ENCODE results near the gene AKAP10. TPM values are rescaled to one million over a fixed set of nuclear protein-coding genes. Genes with fewer than 3 reads are reported as not detected.

AKAP10 gene
- total RNA-seq, 1 donor from 2014 or later, result 15.0 TPM

DNA sequence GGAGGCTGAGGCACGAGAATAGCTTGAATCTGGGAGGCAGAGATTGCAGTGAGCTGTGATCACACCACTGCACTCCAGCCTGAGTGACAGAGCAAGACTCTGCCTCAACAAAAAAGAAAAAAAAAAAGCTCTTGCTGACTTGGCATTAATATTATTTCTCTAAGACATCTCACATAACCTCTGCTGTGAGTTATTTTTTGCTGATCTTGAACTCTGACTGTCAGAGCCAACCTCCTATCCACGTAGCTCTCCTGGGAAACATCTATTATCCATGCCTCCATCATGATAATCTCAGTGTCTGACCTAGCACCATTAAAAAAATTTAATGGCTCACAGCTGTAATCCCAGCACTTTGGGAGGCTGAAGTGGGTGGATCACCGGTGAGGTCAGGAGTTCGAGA, 97.2 kb downstream of the AKAP10 start:
- Histone ChIP-seq H3K27ac (no peak overlapping the region), H3K4me3 (no peak overlapping the region), H3K36me3 (no peaks in the 10 kb centered on the region), H3K27me3 (no peaks in the 10 kb centered on the region), H3K9me3 (no peaks in the 10 kb centered on the region), H3K4me1 (no peaks in the 10 kb centered on the region)
- no peak for DNase-seq (ENCODE audit: low spot score in 2 of 2)
- intact Hi-C loops (cut with DNase I), result no loop called here
- TF ChIP-seq, protein P1, sequence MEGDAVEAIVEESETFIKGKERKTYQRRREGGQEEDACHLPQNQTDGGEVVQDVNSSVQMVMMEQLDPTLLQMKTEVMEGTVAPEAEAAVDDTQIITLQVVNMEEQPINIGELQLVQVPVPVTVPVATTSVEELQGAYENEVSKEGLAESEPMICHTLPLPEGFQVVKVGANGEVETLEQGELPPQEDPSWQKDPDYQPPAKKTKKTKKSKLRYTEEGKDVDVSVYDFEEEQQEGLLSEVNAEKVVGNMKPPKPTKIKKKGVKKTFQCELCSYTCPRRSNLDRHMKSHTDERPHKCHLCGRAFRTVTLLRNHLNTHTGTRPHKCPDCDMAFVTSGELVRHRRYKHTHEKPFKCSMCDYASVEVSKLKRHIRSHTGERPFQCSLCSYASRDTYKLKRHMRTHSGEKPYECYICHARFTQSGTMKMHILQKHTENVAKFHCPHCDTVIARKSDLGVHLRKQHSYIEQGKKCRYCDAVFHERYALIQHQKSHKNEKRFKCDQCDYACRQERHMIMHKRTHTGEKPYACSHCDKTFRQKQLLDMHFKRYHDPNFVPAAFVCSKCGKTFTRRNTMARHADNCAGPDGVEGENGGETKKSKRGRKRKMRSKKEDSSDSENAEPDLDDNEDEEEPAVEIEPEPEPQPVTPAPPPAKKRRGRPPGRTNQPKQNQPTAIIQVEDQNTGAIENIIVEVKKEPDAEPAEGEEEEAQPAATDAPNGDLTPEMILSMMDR (IDR thresholded peaks at IDR 0.05), result no peak

DNA sequence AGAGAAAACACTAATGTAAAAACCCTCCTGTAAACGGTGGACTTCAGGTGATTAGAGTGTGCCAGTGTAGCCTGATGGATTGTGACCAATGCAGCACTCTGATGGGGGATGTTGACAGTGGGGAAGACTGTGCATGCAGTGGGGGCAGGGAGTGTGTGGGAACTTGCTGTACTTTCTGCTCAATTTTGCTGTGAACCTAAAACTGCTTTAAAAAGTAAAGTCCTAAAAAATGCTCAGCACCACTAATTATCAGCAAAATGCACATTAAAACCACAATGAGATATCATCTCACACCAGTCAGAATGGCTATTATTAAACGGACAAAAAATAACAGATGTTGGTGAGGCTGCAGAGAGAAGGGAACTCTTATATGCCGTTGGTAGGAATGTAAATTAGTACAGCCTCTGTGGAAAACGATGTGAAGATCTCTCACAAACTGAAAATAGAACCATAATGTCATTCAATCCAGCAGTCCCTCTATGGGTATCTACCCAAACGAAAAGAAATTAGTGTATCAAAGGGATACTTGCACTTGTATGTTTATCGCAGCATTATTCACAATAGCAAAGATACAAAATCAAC, 100.2 kb downstream of the AKAP10 start:
- Histone ChIP-seq H3K4me3 (no peak overlapping the region), H3K27me3 (no peaks in the 10 kb centered on the region), H3K9me3 (no peaks in the 10 kb centered on the region), H3K36me3 (no peaks in the 10 kb centered on the region), H3K4me1 (no peaks in the 10 kb centered on the region), H3K27ac (no peak overlapping the region)
- intact Hi-C loops (cut with DNase I), result no loop called here
- no peak for DNase-seq (ENCODE audit: low spot score in 2 of 2)
- TF ChIP-seq, protein P1 (IDR thresholded peaks at IDR 0.05), result no peak

DNA sequence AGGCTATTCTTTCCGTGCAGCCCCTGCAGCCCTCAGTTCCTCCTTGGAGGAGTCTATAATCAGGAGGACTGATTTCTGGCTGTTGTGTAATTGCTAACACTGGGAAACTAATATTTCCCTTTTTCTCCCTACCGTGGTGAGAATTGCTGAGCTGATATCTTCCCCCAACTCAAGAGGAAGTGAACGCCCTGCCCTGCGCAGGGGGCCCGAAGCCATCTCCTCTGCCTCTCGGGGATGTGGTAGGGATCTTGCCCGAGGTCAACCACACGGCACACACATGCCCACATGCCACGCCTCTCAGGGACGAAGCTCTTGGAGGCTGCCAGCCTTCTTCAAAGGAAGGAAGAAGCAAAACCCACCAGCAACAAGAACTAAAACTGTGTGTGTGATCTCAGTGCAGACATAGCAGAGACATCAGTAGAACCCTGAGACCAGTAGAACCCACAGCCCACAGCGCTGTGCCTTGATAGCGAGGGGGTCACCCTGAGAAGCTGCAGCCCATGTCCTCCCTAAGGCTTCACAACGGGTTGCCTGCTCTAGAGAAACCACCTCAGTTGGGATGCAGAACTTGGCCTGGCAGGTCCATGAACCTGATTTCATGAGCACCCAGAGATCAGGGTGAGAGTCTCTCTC, 101.0 kb downstream of the AKAP10 start:
- H3K36me3 ChIP-seq, result no peaks in the 10 kb centered on the region
- intact Hi-C loops (cut with DNase I), result no loop called here
- H3K27me3 ChIP-seq, result no peaks in the 10 kb centered on the region
- TF ChIP-seq, protein P1 (IDR thresholded peaks at IDR 0.05), result no peak
- H3K4me1 ChIP-seq, result no peaks in the 10 kb centered on the region
- DNase-seq (ENCODE audit: low spot score in 2 of 2), result peak in 1 of 2 donors; percentile 70
- H3K4me3 ChIP-seq, result no peak overlapping the region
- no peaks in the 10 kb centered on the region for H3K9me3 ChIP-seq
- H3K27ac ChIP-seq, result no peak overlapping the region

DNA sequence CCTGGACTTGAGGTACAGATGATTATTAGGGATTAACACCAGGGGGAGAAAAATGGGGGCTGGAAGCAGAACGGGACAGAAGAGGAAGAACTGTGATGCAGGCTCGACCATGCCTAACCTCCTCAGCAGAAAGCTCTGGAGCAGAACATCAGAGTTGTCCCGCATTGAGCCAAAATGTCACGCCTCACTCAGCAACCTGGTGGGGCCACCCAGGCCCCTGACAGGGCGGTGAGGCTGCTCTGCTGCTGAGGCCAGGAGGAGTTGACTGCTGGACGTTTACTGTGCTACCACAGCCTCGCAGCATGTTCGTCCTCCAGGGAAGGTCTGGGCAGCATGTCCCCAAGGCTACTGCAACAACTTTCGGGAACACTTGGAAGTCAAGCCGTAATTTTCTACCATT, 103.4 kb downstream of the AKAP10 start:
- no peak overlapping the region for H3K27ac ChIP-seq
- intact Hi-C loops (cut with DNase I), result no loop called here
- H3K36me3 ChIP-seq, result no peaks in the 10 kb centered on the region
- H3K4me1 ChIP-seq, result no peaks in the 10 kb centered on the region
- no peak overlapping the region for H3K4me3 ChIP-seq
- no peaks in the 10 kb centered on the region for H3K27me3 ChIP-seq
- no peaks in the 10 kb centered on the region for H3K9me3 ChIP-seq
- TF ChIP-seq, protein P1 (IDR thresholded peaks at IDR 0.05), result no peak
- no peak for DNase-seq (ENCODE audit: low spot score in 2 of 2)

DNA sequence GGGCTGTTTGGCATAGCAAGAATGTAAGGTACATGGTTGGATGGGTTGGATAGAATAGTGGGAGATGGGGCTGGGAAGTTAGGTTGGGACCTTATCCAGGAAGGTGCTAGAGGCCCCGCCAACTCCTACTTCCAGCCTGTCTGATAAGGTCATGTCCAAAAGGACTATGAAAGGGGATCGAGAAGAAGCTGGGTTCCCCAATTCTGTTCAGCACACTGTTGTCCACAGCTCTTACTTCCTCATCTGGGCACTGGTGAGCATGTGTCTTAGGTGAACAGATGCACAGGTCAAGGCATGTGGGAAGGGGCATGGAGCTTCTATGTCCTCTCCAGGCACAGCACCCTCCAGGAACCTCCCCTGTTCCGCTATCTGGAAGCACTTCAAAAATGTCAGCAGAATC, 104.3 kb downstream of the AKAP10 start:
- intact Hi-C loops (cut with DNase I), result no loop called here
- no peaks in the 10 kb centered on the region for H3K4me1 ChIP-seq
- no peaks in the 10 kb centered on the region for H3K36me3 ChIP-seq
- no peaks in the 10 kb centered on the region for H3K9me3 ChIP-seq
- no peak overlapping the region for H3K27ac ChIP-seq
- no peaks in the 10 kb centered on the region for H3K27me3 ChIP-seq
- TF ChIP-seq, protein P1 (IDR thresholded peaks at IDR 0.05), result no peak
- no peak overlapping the region for H3K4me3 ChIP-seq
- no peak for DNase-seq (ENCODE audit: low spot score in 2 of 2)

Data from ascending aorta (tissue), 2 donors.